SHP77 (cell line): ENCODE data around the gene RNF225.
"Not testable (repeated sequence)": the region's sequence is repeated elsewhere in the genome, so short reads cannot be mapped to it uniquely, and the experiment has no call there.

ENCODE experiments used
- DNase-seq, 2 experiments: peaks; one replicate each; lab custom pipeline; 2025; lab: John Stamatoyannopoulos, UW

RNF225 gene

DNA sequence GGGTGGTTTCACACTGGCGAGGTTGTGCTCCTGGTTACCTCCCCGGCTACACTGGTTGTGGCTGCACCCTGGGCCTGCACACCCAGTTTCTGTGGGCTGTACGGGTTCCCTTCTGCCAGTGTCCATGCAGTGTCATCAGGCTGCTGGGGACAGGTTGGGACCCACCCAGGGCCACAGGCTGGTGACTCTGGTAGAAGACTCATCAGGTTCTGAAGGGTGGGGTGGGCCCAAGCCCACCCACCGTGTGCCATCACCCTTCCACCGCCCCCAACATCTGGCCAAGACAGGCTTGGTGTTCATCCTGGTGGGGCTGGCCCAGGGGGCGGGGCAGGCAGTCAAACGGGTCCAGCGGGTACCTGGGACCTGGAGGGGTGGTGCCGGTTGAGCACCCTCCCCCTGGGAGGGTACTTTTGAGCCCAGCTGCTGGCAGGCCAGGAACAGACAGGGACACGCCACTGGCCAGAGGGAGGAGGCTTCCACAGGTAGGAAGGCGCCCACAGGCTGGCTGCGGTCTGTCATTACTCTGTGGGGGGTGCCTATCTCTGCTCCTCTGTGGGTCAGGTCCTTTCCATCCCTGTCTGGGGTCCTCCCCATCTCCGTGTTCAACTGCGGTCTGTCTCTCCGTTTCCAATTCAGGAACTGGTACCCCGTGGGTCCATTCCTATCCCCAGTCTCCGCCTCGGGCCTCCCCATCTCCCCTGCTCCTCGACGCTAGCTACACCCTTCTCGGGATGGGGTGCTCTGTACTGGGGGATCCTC is at the start of gene RNF225:
RNF225 (plus strand) TSS at position 437 of the 759 bp plus-strand sequence. CDS start 434 bp downstream, outside the sequence.
- DNase-seq: no peak

DNA sequence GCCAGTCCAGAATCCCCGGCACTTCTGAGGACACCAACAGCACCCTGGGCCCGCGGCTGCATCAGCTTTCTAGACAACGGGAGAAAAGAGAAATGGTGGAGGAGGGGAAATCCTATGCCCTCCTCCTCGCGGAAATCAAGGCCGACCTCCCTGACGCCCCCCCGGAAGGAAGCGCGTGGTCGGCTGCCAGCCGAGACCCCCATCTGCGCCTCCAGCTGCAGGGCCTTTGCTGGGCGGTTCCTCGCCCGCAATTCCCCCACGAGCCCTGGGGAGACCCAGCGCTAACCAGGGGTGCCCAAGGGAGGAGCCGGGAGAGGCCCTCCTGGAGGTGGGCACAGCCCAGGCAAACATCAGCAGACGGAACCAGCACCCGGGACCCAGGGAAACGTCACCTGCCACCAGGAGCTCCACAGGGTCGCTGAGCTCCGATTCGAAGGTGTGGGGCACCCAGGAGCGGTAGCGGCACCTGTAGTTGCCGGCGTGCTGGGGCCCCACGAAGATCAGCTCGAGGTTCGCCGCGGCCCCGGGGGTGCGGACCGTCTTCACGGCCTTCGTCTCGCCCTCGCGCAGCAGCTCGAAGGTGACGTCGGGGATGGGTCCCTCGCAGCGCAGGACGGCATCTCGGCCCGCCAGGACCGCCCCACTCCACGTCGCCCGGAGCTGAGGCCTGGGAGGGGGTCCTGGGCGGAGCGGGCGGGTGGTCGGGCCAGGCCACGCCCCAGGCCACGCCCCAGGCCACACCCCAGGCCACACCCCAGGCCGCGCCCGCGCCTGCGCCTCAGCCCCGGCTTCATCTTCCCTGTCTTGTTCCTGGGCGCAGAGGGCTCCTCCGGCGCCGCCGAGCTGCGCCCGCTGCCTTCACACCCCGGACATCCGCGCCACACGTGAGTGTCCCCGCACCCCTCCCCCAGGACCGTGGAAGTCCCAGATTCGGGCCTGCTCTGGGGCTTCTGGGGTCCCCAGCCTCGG is 48.2 kb upstream of the RNF225 start:
- peak in 1 of 2 experiments; percentile 25 for DNase-seq

DNA sequence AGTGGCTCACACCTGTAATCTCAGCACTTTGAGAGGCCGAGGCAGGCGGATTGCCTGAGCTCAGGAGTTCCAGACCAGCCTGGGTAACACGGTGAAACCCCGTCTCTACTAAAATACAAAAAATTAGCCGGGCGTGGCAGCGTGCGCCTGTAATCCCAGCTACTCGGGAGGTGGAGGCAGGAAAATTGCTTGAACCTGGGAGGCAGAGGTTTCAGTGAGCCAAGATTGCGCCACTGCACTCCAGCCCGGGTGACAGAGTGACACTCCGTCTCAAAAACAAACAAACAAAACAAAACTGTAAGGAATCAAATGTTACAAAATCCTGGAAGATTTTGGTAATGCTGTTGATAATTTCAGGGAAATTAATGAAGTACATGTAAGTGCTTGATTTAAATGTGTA is 47.4 kb upstream of the RNF225 start:
- not testable (repeated sequence) for DNase-seq

DNA sequence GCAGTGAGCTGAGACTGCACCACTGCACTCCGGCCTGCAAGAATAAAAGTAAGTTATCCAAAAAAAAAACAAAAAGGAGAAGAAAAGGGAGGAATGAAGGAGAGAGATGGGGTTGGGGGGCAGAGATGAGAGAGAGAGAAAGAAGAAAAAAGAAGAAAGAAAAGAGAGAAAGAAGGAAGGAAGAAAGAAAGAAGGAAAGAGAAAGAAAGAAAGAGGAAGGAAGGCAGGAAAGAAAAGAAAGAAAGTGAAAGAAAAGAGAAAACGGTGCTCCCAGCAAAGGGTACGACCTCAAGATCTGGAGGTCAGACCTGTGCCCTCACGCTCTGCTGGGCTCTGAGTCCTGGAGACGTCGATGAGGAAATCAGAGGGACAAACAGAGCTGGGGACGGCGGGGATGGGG is 45.9 kb upstream of the RNF225 start:
- no peak for DNase-seq

DNA sequence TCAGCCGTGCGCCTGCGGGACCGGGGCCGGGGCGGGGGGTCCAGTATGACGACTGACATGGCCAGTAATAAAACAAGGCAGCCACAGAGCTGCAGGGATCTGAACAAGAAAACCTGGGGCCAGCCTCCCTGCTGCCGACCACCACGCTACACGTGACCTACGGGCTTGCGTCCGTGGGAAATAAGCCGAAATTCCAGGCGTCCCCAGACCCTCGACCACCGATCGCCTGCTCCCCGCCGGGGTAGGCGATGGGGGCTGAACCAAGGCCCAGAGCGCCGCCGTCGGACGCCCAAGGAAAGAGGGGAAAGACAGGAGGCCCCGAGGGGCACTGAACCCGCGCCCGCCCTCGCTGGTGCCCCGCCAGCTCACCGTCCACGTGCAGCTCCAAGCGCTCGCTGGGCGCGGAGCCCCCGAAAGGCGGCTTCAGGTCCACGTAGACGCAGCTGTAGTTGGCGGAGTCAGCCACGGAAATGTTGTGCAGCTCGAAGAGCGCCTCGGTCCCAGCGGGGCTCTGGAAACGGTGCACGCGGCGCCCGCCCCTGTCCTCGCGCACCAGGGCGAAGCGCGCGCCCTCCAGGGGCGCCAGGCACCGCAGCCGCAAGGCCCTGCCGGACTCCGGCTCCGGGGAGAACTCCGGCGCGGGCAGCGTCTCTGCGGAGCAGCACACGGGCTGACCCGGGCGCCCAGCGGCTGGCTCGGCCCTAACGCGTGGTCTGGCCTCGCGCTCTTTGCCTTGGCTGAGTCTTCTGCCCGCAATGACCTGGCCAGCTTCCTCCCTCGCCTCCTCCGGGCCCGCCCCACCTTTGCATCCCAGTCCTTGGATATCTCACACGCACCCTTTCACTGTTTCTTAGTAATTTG is 45.2 kb upstream of the RNF225 start:
- no peak for DNase-seq

DNA sequence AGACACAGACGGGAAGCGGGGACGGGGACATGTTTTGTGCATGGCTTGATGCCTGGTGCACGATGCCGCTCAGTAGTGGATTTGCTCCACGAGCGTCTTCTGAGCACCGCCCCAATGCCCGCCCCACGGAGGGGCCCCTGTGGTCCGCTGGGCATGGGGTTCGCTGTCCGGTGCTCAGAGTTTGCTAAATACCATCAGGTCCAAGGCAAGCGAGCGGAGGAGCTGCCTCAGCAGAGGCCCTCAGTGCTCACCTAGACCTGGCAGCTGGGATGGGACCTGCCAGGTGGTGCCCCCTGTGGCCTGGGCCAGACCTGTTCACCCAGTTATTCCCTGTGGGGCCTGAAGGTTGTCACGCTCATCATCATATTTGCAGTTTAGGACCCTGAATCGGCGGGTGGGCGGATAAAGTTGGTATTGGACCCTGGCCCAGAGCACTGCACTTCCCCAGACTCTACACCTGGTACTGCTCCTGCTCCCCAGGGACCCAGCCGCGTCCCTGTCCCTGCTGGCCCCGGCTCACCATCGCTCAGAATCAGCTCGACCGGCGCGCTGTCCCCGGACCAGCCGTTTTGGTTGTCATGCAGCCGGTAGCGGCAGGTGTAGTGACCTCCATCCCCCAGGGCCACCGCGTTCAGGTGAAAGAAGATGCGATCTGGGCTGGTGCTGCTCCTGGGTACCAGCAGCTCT is 44.4 kb upstream of the RNF225 start:
- DNase-seq: no peak

DNA sequence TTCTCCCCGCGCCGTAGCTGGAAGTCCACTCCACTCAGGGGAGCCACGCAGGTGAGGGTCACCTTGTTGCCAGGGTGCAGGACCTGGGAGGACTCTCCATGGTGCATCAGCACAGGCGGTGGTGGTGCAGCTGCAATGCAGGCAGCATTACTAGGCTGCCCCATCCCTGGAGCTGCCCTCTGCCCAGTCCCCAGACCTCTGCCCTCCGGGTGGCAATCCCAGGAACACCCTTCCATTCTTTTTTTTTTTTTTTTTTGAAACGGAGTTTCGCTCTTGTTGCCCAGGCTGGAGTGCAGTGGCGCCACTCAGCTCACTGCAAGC is 43.9 kb upstream of the RNF225 start:
- no peak for DNase-seq

DNA sequence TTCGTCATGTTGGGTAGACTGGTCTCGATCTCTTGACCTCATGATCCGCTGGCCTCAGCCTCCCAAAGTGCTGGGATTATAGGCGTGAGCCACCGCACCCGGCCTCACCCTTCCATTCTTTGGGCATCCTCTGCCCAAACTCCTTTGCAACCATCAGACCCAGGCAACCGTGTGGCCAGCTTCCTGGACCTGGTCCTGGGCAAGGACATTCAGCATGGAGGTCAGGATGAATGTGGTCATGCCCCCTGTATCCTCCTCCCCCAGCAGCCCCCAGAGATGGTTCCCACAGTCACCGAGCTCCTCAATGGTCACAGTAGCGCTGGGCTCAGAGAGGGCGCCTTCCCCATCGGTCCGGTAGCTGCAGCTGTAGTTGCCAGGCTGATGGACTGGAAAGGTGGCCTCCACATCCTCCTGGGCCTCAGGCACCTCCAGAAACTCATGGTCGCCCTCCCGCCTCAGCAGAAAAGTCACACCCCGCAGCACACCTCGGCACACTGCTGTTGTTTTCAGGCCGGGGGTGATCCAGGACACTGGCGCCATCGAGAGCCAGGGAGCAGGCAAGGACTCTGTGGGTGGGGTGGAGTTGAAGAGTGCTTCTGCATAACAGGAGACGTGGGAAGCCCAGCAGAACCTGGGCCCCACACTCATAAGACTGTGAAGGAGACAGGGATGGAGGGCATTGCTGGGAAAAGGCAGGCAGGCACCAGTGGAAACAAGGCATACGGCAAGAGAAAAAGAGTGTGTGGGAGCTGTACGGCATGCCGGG is 43.3 kb upstream of the RNF225 start:
- no peak for DNase-seq

DNA sequence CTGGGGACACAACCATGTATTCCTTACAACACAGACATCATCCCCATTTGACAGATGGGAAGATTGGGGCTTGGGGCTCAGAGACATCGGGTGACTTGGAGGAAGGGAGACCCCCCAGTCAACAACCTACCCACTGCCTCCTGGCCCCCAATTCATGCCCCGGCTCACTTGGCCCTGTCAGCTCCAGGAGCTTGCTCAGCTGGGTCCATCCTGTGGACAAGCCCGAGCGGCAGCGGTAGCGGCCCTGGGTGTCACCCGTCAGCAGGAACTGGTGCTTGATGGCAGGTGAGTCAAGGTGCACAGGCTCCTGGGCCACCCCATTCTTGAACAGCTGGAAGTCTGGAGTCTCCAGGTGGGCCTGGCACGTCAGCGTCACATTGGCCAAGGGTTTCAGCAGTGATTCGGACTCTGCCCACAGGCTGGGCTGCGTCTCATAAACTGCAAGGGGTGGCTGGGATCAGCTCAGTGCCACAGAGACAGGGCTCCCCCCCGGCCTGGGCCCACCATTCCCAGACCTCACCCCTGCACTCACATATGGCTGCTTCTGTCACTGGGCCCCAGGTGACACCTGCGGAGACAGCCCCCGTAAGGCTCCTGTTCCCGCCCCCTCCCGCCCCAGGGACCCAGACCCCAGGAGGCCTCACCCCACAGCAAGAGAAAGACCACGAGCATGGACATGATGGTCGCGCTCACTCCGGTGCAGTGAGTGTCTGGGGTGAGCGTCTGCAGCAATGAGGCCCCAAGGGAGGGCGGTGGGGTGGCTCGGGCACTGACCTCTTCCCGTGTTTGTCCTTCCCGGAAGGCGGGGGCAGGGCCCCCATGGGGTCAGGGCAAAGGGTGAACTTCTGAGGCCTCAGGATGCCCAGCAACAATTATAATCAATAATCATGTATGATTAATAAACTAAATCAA is 42.4 kb upstream of the RNF225 start, which contains the start of gene A1BG:
A1BG (minus strand) TSS at position 733 of the 912 bp plus-strand sequence; CDS start at position 678, 55 bp downstream.
- DNase-seq: no peak

DNA sequence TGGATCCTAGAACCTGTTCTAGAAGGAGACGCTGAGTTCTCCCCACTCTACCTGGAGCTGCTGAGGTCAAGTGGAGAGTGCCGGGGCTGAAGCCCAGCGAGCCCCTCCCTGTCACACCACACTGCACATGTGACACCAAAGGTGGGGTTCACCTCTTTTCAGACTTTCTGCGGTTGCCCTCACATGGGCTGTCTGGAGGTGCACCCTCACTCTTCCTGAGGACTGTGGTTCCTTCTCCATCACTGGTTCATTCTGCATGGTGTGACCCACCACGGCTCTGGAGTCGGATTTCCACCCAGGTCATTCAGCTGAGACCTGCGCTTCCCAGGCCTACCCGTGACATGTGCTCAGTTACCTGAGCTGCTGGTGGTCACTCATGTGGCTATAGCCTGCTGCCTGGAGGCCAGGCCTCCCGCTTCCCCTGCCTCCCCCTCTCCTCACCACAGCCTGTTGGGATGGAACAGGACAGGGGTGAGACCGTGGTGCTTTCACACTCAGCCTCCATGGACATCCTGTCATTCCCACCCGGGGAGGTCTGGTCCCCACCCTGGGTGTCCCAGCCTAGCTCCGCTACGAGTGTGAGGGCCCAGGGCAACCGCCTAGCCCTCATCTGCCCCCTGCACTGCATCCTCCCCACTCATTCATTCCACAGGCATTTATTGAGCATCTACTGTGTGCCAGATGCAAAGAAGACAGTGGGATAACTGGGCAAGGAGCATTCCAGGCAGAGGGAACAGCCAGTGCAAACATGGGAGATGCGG is 41.6 kb upstream of the RNF225 start:
- no peak for DNase-seq

DNA sequence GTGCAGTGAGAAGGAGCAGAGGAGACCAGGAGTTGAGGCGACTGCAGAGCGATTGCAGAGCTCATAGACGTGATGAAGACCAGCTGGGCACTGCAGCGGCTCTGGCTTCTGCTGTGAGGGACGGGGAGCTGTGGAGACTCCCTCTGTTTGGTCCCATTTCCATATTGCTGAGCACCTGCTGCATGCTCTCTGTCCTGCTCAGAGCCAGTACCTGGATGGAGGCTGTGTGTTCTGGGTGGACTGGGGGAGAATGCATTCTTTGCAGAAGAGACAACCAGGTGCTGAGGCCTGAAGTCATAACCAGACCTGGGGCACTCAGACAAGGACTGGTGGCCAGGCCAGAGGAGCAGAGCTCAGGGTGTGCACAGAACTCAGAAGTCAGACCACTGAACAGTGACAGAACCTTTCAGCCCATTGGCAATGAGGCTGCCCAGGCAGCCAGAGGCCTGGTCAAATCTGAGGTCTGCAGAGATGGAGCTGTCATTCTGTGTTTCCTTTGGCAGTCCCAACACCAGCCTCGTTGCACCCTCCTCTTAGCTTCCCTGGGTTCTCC is 40.9 kb upstream of the RNF225 start:
- no peak for DNase-seq

DNA sequence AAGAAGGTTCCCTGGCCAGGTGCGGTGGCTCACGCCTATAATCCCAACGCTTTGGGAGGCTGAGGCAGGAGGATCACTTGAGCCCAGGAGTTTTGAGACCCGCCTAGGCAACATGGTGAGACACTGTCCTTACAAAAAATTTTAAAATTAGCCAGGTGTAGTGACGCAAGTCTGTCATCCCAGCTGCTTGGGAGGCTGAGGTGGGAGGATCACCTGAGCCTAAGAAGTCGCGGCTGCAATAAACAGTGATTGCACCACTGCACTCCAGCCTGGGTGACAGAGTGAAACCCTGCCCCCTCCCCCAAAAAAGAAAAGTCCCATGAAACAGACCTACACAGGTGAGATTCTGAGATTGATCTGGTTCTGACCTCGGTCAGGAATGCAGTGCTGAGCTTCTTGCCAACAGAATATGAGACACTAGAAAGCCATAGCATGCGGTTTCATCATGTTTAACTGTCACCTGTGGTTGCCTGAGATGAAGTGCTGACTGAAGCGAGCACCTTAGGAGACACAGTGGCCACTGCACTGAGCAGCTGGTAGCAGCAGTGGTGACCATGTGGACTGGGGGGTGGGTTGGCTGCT is 40.1 kb upstream of the RNF225 start:
- DNase-seq: no peak

DNA sequence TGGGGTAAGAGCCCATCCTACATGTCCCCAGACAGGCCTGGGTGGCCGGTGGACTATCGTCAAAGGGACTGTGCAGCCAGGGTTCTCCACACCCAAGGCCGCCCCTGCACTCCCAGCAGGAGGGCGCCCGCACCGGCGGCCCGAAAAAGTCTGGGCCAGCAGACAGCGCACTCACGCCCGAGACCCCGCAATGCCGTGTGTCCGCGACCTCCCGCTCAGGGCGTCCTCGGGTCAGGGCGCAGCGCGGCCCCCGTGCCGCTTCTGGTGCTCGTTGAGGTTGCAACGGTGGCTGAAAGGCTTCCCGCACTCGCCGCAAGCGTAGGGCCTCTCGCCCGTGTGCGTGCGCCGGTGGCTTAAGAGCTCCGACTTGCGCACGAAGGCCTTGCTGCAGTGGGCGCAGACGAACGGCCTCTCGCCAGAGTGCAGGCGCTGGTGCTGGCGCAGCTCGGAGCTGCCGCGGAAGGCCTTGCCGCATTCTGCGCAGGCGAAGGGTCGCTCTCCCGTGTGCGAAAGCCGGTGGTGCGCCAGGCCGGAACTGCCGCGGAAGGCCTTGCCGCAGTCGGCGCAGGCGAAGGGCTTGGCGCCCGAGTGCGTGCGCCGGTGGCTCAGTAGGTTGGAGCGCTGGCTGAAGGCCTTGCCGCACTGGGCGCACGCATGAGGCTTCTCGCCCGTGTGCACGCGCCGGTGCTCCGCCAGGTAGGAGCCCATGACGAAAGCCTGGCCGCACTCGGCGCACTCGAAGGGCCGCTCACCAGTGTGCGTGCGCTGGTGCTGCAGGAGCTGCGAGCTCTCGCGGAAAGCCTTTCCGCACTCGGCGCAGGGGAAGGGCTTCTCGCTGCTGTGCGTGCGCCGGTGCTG is 39.3 kb upstream of the RNF225 start:
- no peak for DNase-seq

DNA sequence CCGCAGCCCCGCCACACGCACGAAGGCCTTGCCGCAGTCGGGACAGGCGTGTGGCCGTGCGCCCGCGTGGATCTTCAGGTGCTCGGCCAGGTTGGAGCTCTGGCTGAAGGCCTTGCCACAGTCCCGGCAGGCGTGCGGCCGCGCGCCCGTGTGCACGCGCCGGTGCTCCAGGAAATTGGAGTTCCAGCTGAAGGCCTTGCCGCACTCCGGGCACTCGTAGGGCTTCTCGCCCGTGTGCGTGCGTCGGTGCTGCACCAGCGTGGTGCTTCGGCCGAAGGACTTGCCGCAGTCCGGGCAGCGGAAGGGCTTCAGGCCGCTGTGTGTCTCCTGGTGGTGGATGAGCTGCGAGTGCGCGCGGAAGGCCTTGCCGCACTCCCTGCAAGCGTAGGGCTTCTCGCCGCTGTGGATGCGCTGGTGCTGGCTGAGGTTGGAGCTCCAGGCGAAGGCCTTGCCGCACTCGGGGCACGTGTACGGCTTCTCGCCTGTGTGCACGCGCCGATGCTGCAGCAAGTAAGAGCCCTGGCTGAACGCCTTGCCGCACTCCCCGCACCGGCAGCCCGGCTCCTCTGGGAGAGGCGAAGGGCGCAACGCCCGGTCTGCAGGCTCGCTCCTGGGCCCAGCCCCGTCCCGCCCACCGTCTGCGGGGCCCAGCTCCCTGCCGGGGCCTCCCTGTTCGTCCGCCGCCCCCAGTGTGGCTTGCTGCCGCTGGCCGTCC is 38.5 kb upstream of the RNF225 start:
- no peak for DNase-seq

DNA sequence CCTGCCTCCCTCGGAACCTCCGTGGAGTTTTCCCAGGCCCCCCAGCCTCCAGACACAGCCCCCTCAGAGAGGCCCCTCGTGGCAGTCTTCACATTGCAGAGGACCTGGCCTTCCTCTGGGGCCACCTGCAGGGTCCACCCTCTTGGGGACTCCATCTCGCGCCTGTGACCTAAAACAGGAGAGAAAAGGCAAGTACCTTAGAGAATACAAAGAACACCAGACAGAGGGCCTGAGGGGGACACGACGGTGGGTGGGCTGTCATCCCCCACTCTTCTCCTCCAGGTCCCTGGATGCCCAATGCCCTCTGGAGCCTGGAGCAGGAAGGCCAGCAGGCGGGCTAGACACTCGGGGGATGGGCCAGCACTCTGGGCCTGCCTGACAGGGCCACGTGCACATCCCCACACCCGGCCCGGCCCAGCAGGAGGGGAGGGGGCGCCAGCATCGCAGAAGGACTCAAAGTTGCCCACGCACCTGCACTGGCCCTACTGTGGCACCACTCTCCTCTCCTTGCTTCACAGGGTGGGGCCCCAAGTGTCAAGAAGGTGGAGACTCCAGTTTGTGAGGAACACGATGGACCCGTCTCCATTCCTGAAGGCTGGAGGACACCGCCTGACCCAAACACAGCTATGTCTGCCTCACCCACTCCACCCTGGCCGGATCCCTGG is 37.8 kb upstream of the RNF225 start:
- no peak for DNase-seq

DNA sequence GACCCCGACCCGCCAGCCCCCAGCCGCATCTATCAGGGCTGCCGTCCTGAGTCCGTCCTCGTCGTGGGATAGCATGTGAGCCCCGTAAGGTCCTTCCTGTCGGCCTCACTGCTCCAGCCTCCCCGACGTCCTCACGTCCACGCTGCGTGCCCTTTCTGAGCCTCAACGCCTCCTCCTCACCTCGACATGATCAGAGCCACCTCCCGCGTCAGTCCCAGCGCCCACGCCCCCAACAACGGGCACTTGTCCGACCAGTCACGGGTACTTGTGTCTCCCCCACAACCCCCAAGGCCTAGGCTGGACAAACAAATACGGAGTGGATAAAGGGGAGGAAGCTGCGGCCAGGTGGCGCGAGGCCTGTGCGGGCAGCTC is 33.6 kb upstream of the RNF225 start:
- peak; percentile 54 to 75 for DNase-seq
